OCI-LY1 (cell line): ENCODE measurements around the gene UBL3.

Source experiments
- EZH2 ChIP-seq: fragments of 200-600 bp; sonication (generic), shearing (Covaris generic); IDR thresholded peaks from 2 replicates; pipeline ENCODE4 v1.8.0; 2017; ENCODE audit warnings: borderline replicate concordance, mixed run types, mild to moderate bottlenecking, antibody characterized with exemption, low read length, moderate library complexity, mixed read lengths
- TF ChIP-seq, protein P1 (sequence below): fragments of 200-600 bp; sonication (generic), shearing (Covaris generic); IDR thresholded peaks from 2 replicates; pipeline ENCODE4 v1.5.1; 2017; ENCODE audit warnings: mild to moderate bottlenecking, antibody characterized with exemption, low read length, moderate library complexity, mixed read lengths

DNA sequence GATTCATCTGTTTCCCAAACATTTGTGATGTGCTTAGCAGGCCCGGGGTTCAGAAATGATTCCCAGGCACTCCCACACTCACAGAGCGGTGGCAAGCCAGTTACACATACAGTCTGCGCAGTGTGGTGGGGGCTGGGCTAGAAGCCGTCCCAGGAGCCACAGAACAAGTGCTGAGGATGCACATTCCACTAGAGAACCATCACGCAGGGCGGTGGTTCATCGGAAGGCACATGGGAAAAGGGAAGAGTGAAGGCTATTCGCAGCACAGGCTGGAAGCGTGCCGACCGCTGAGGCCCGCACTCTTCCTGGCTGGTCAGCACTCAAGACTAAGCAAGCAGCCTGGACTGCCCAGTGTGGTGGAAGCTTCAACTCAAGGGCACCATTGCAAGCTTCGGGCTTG lies 128.7 kb downstream of the UBL3 start:
- TF ChIP-seq, protein P1, sequence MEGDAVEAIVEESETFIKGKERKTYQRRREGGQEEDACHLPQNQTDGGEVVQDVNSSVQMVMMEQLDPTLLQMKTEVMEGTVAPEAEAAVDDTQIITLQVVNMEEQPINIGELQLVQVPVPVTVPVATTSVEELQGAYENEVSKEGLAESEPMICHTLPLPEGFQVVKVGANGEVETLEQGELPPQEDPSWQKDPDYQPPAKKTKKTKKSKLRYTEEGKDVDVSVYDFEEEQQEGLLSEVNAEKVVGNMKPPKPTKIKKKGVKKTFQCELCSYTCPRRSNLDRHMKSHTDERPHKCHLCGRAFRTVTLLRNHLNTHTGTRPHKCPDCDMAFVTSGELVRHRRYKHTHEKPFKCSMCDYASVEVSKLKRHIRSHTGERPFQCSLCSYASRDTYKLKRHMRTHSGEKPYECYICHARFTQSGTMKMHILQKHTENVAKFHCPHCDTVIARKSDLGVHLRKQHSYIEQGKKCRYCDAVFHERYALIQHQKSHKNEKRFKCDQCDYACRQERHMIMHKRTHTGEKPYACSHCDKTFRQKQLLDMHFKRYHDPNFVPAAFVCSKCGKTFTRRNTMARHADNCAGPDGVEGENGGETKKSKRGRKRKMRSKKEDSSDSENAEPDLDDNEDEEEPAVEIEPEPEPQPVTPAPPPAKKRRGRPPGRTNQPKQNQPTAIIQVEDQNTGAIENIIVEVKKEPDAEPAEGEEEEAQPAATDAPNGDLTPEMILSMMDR, result no peak
- no peak for TF ChIP-seq EZH2
